ENCODE data around the gene MEIOC. TPM values are rescaled to one million over a fixed set of nuclear protein-coding genes. Genes with fewer than 3 reads are reported as not detected.
A peak's percentile ranks its signal among the peaks of the same experiment; 100 is the strongest.
"Not testable (repeated sequence)": the region's sequence is repeated elsewhere in the genome, so short reads cannot be mapped to it uniquely, and the experiment has no call there.

The MEIOC gene
- total RNA-seq (under 1 TPM; 0.16 to 0.31 TPM), polyA plus RNA-seq (0.09 TPM)

DNA sequence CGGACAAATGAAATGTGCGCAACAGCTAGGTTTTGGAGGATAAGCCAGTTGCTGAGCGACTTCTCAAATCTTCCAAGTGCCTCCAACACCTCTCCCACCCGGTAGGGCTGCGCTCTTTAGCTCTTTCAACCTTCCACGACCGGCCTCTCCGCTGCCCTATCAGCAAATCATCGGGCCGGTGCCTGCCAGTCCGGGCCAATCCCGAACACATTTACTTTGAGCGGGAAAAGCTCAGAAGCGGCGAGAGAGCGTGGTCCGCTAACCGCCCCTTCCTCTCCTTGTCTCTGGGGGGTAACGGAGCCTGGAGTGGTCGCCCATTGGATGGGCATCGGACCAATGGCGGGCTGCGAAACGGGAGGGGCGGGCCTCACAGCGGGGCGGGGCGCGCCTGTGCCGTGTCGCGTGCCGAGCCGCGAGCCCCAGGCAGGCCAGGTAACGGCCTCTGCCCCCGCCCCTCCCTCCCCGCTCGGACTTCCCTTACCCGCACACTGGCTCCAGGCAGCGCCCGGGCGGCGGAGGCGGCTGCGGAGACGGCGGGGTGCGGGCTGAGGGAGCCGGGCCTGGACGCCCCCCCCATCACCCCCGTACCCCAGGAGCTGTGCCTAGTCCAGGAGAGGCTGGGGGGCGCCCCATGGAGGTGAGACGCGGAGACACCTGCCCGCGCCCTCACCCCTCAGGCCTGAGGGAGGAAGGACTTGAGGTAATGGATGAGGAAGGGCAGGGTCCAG, at the start of gene MEIOC:
MEIOC (plus strand) TSS at position 486 of the 728 bp plus-strand sequence; CDS start at position 632, 146 bp downstream.
- Mint-ChIP-seq H3K4me1 (peaks cover 3 to 9% (median 4%) of the 10 kb centered on the region in 3 donors), H3K36me3 (no peaks in the 10 kb centered on the region), H3K27me3 (peaks cover 30 to 42% of the 10 kb centered on the region in 2 donors), H3K27ac (peak within 1 kb of the TSS in 1 of 8 donors; percentile 33), H3K9me3 (peaks cover 0 to 3% (median 2%) of the 10 kb centered on the region in 5 donors), H3K4me3 (peak within 1 kb of the TSS in 6 of 7 donors; percentile 50 to 76 (median 74))
- Histone ChIP-seq H3K9me3 (ENCODE audit: low read length) (no peaks in the 10 kb centered on the region), H3K4me1 (ENCODE audit: insufficient read depth, low read length) (no peaks in the 10 kb centered on the region), H3K4me3 (ENCODE audit: low read length) (no peak within 1 kb of the TSS), H3K27me3 (ENCODE audit: insufficient read depth, low read length, poor library complexity, severe bottlenecking) (no peaks in the 10 kb centered on the region), H3K36me3 (ENCODE audit: insufficient read depth, low read length) (no peaks in the 10 kb centered on the region), H3K27ac (ENCODE audit: low read depth, low read length) (no peak within 1 kb of the TSS)
- CTCF ChIA-PET = no interaction called here
- DNase-seq = peak in 2 of 5 donors; percentile 6 to 22
- POLR2A ChIA-PET = no interaction called here

DNA sequence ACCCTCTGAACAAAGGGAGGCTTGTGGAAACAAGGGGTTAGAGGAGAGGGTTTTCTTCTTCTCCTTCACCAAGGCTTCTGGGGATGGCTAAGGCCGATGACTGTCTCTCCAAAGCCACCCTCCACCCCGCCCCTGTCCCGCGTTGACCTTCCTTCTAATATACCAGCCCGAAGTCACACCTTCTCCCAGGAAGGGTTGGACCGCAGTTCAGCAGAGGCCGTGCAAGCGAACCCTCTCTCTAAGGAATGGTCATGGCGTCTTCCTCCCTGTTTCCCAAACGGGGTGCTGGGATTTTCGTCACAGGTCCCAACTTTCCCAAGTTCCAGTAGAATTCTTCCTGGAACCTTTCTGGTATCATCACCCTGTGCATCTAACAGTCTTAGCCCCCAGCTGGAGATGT, 49.6 kb upstream of the MEIOC start:
- no peak overlapping the region for H3K27ac Mint-ChIP-seq
- no peaks in the 10 kb centered on the region for H3K4me1 ChIP-seq (ENCODE audit: insufficient read depth, low read length)
- no peaks in the 10 kb centered on the region for H3K4me1 Mint-ChIP-seq
- no peak overlapping the region for H3K4me3 ChIP-seq (ENCODE audit: low read length)
- peaks cover 0 to 2% (median 0%) of the 10 kb centered on the region in 5 donors for H3K9me3 Mint-ChIP-seq
- H3K27me3 Mint-ChIP-seq = peaks cover 7 to 25% of the 10 kb centered on the region in 2 donors
- no peak overlapping the region for H3K27ac ChIP-seq (ENCODE audit: low read depth, low read length)
- H3K36me3 Mint-ChIP-seq = peaks cover 0 to 1% (median 0%) of the 10 kb centered on the region in 3 donors
- ChIA-PET POLR2A (no interaction called here), CTCF (no interaction called here)
- no peaks in the 10 kb centered on the region for H3K9me3 ChIP-seq (ENCODE audit: low read length)
- no peak overlapping the region for H3K4me3 Mint-ChIP-seq
- no peaks in the 10 kb centered on the region for H3K27me3 ChIP-seq (ENCODE audit: insufficient read depth, low read length, poor library complexity, severe bottlenecking)
- H3K36me3 ChIP-seq (ENCODE audit: insufficient read depth, low read length) = no peaks in the 10 kb centered on the region
- no peak for DNase-seq

DNA sequence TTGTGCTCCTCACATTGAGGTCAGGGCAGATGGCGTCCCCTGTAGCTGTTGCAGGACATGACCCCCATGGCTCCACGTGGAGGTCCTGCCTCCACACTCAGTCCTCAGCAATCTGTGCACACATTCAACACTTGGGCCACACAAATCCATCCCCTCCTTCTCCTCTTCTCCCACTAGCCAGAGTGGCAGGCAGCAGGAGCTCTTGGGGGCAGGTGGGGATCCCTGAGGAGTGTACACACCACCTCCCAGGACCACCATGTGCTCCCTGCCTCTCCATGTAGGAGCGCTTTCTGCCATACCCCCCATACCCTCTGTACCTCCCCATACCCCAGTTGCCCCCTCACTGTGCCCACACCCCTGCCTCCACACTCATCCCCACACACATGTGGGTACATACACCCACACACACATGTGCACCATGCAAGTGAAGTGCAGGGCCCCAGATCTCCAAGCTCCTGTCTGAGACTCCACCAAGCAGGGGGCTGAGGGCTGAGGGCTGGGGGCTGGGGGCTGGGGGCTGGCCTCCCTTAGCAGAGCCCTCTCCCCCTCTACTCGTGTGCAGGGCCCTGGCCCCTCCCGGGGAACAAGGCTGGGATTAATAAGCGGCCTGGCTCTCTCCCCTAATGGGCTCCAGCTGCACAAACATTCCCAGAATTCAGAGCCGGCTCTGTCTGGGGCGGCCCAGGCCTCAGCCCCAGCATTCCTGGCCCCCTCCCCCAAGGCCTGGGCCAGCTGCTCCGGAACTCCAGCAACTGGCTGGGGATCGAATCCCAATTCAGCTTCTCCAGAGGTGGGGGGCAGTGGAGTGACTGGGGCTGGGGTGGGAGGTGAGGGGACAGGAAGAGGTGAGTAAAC, 48.2 kb upstream of the MEIOC start:
- Mint-ChIP-seq H3K4me3 (no peak overlapping the region), H3K9me3 (no peaks in the 10 kb centered on the region), H3K27me3 (peaks cover 2 to 24% of the 10 kb centered on the region in 2 donors), H3K36me3 (no peaks in the 10 kb centered on the region), H3K27ac (no peak overlapping the region), H3K4me1 (no peaks in the 10 kb centered on the region)
- ChIA-PET POLR2A (no interaction called here), CTCF (no interaction called here)
- H3K36me3 ChIP-seq (ENCODE audit: insufficient read depth, low read length) = no peaks in the 10 kb centered on the region
- H3K27ac ChIP-seq (ENCODE audit: low read depth, low read length) = no peak overlapping the region
- no peak overlapping the region for H3K4me3 ChIP-seq (ENCODE audit: low read length)
- no peaks in the 10 kb centered on the region for H3K9me3 ChIP-seq (ENCODE audit: low read length)
- H3K27me3 ChIP-seq (ENCODE audit: insufficient read depth, low read length, poor library complexity, severe bottlenecking) = no peaks in the 10 kb centered on the region
- H3K4me1 ChIP-seq (ENCODE audit: insufficient read depth, low read length) = no peaks in the 10 kb centered on the region
- DNase-seq = no peak

DNA sequence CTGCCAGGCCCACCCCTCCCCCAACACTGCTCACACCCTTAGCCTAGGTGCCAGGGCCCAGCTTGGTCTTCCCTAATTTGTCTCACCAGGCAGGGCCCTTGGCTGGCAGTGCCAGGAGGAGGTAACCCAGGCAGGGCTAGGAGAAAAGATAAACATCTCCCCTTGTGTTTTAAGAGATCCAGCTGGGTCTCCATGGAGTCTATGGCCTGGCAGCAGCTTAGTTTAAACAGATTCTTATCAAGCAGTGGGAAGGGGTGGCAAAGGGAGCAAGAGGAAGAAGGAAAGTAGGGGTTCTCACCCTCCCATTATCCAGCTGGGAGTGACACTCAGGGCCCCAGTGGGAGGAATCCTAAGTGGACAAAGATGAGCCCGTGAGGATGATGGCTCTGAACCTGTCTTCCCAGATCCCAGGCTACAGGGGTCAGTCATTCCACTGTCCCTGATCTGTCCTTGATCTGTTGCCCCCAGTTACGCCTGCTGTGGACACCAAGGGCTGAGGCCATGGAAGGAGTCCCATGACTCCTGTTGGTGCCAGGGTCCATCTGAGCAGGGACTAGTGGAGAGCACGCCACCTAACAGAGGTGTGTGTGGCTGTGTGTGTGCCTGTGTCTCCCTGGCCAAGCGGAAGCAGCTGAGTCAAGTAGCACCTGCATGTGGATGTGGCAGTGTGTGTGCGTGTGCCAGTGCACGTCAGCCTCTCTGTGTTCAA, 47.4 kb upstream of the MEIOC start:
- Histone ChIP-seq H3K9me3 (ENCODE audit: low read length) (no peaks in the 10 kb centered on the region), H3K4me1 (ENCODE audit: insufficient read depth, low read length) (no peaks in the 10 kb centered on the region), H3K27ac (ENCODE audit: low read depth, low read length) (no peak overlapping the region), H3K4me3 (ENCODE audit: low read length) (no peak overlapping the region), H3K27me3 (ENCODE audit: insufficient read depth, low read length, poor library complexity, severe bottlenecking) (no peaks in the 10 kb centered on the region), H3K36me3 (ENCODE audit: insufficient read depth, low read length) (no peaks in the 10 kb centered on the region)
- no peak for DNase-seq
- CTCF ChIA-PET = no interaction called here
- no peaks in the 10 kb centered on the region for H3K36me3 Mint-ChIP-seq
- peaks cover 2 to 27% of the 10 kb centered on the region in 2 donors for H3K27me3 Mint-ChIP-seq
- no peak overlapping the region for H3K27ac Mint-ChIP-seq
- POLR2A ChIA-PET = no interaction called here
- H3K4me1 Mint-ChIP-seq = no peaks in the 10 kb centered on the region
- H3K9me3 Mint-ChIP-seq = no peaks in the 10 kb centered on the region
- no peak overlapping the region for H3K4me3 Mint-ChIP-seq

DNA sequence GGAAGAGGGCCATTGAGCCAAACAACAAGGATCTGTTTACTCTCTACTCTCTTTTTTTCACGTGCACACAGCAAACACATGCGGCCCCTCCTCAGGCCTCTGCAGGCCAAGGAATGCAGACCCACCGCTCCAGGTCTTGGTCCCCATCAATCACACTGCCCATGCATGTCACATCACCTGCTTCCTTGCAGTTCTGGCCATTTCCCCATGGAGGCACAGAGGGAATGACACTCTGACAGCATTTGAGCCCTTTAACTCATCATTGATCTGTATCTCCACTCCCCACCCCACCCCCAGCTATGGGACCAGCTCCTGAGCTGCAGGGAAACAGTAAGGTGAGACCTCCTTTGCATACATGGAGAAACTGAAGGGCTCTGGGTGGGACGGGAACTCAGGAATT, 45.9 kb upstream of the MEIOC start:
- ChIA-PET CTCF (no interaction called here), POLR2A (no interaction called here)
- Histone ChIP-seq H3K4me3 (ENCODE audit: low read length) (no peak overlapping the region), H3K4me1 (ENCODE audit: insufficient read depth, low read length) (no peaks in the 10 kb centered on the region), H3K36me3 (ENCODE audit: insufficient read depth, low read length) (no peaks in the 10 kb centered on the region), H3K27ac (ENCODE audit: low read depth, low read length) (no peak overlapping the region), H3K27me3 (ENCODE audit: insufficient read depth, low read length, poor library complexity, severe bottlenecking) (no peaks in the 10 kb centered on the region), H3K9me3 (ENCODE audit: low read length) (no peaks in the 10 kb centered on the region)
- H3K4me1 Mint-ChIP-seq = no peaks in the 10 kb centered on the region
- H3K4me3 Mint-ChIP-seq = no peak overlapping the region
- no peaks in the 10 kb centered on the region for H3K9me3 Mint-ChIP-seq
- H3K36me3 Mint-ChIP-seq = no peaks in the 10 kb centered on the region
- no peak overlapping the region for H3K27ac Mint-ChIP-seq
- DNase-seq = no peak
- H3K27me3 Mint-ChIP-seq = peaks cover 1 to 38% of the 10 kb centered on the region in 2 donors

DNA sequence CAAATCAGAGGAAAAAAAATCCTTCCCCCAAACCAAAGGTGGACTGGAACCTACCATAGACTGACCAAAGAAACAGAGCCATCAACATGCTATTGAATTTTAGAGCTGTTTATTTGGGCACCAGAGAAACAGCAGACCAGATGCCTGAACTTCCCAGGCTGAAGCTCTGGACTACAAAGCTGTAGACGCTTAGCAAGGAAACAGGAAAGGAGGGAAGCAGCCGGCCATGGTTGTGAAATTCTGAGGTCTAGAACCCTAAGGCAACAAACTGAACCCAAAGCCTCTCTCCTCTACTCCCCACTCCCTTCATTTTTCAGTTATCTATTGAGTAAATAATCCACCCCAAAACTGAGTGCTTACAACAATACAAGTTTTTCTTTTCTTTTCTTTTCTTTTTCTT, 45.4 kb upstream of the MEIOC start:
- Mint-ChIP-seq H3K27ac (no peak overlapping the region), H3K4me3 (no peak overlapping the region), H3K27me3 (peaks cover 1 to 34% of the 10 kb centered on the region in 2 donors), H3K9me3 (no peaks in the 10 kb centered on the region), H3K4me1 (no peaks in the 10 kb centered on the region), H3K36me3 (no peaks in the 10 kb centered on the region)
- ChIA-PET POLR2A (no interaction called here), CTCF (no interaction called here)
- no peaks in the 10 kb centered on the region for H3K27me3 ChIP-seq (ENCODE audit: insufficient read depth, low read length, poor library complexity, severe bottlenecking)
- DNase-seq = no peak
- H3K36me3 ChIP-seq (ENCODE audit: insufficient read depth, low read length) = no peaks in the 10 kb centered on the region
- H3K4me3 ChIP-seq (ENCODE audit: low read length) = no peak overlapping the region
- no peaks in the 10 kb centered on the region for H3K4me1 ChIP-seq (ENCODE audit: insufficient read depth, low read length)
- H3K27ac ChIP-seq (ENCODE audit: low read depth, low read length) = no peak overlapping the region
- H3K9me3 ChIP-seq (ENCODE audit: low read length) = no peaks in the 10 kb centered on the region

DNA sequence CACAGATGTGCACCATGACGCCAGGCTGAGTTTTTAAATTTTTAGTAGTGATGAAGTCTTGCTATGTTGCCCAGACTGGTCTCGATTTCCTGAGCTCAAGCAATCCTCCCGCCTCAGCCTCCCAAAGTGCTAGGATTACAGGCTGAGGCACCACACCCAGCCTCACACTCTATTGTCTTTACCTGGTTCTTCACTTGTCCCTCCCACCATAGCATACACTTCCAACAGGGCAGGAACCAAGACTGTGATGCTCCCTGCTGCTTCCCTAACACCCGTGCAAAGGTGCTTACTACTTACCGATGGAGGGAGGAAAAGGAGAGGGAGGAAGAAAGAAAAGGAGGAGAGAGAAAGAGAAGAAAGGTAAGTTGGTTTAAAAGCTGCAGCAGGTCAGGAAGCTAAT, 41.4 kb upstream of the MEIOC start:
- no peak for DNase-seq
- no peak overlapping the region for H3K4me3 Mint-ChIP-seq
- no peaks in the 10 kb centered on the region for H3K36me3 ChIP-seq (ENCODE audit: insufficient read depth, low read length)
- no peaks in the 10 kb centered on the region for H3K9me3 ChIP-seq (ENCODE audit: low read length)
- ChIA-PET CTCF (no interaction called here), POLR2A (no interaction called here)
- no peaks in the 10 kb centered on the region for H3K4me1 ChIP-seq (ENCODE audit: insufficient read depth, low read length)
- no peak overlapping the region for H3K27ac Mint-ChIP-seq
- H3K9me3 Mint-ChIP-seq = no peaks in the 10 kb centered on the region
- no peak overlapping the region for H3K4me3 ChIP-seq (ENCODE audit: low read length)
- H3K27me3 Mint-ChIP-seq = peaks cover 3 to 31% of the 10 kb centered on the region in 2 donors
- no peak overlapping the region for H3K27ac ChIP-seq (ENCODE audit: low read depth, low read length)
- no peaks in the 10 kb centered on the region for H3K36me3 Mint-ChIP-seq
- H3K4me1 Mint-ChIP-seq = no peaks in the 10 kb centered on the region
- peaks cover 6% of the 10 kb centered on the region for H3K27me3 ChIP-seq (ENCODE audit: insufficient read depth, low read length, poor library complexity, severe bottlenecking)

DNA sequence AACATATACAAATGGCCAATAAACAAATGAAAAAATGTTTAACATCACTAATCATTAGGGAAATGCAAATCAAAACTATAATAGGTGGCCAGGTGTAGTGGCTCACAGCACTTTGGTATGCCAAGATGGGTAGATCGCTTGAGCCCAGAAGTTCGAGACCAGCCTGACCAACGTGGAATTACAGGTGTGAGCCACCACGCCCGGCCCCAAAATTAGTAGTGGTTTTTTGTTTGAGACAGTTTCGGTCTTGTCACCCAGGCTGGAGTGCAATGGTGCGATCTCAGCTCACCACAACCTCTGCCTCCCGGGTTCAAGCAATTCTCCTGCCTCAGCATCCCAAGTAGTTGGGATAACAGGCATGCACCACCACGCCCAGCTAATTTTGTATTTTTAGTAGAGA, 37.6 kb upstream of the MEIOC start:
- H3K9me3 Mint-ChIP-seq; H3K4me3 ChIP-seq (ENCODE audit: low read length); H3K9me3 ChIP-seq (ENCODE audit: low read length); POLR2A ChIA-PET; H3K36me3 Mint-ChIP-seq; H3K27me3 ChIP-seq (ENCODE audit: insufficient read depth, low read length, poor library complexity, severe bottlenecking); H3K27ac ChIP-seq (ENCODE audit: low read depth, low read length); H3K4me1 ChIP-seq (ENCODE audit: insufficient read depth, low read length); H3K4me3 Mint-ChIP-seq; H3K36me3 ChIP-seq (ENCODE audit: insufficient read depth, low read length); H3K27ac Mint-ChIP-seq; H3K4me1 Mint-ChIP-seq; DNase-seq; CTCF ChIA-PET: not testable (repeated sequence)
- H3K27me3 Mint-ChIP-seq = peaks cover 3 to 34% of the 10 kb centered on the region in 2 donors

All from CD8-positive, alpha-beta memory T cell (primary cell).